Endothelial cell of umbilical vein (primary cell): ENCODE results near the gene CERK. TPM values are rescaled to one million over a fixed set of nuclear protein-coding genes. Genes with fewer than 3 reads are reported as not detected.
"Not testable (repeated sequence)": the region's sequence is repeated elsewhere in the genome, so short reads cannot be mapped to it uniquely, and the experiment has no call there.

Experiments used
- BruUV-seq: library from RNA; stranded (reverse); fragments of 400-500 nt; replicated peaks from 2 replicates; lab custom pipeline; 2021; lab: Mats Ljungman, UMichigan
- CTCF ChIA-PET: fragments of 300-600, 350-600 bp; sonication (Branson Sonifier 250); formaldehyde crosslinking; loops from one replicate; lab custom pipeline; 2021; ENCODE audit warnings: antibody characterized with exemption, inconsistent platforms; lab: Charles Lee
- POLR2A ChIA-PET: fragments of 300-600, 350-600 bp; sonication (Branson Sonifier 250); formaldehyde crosslinking; loops from one replicate; lab custom pipeline; 2021; ENCODE audit warnings: antibody characterized with exemption, inconsistent platforms; lab: Charles Lee
- DNase-seq: peaks from one replicate; pipeline ENCODE4 v3.0.0-alpha.2; 2011; ENCODE audit warnings: low read depth, low spot score
- FAIRE-seq: peaks from 2 replicates; lab custom pipeline; 2011; peaks lifted over from hg19 to GRCh38; lab: Jason Lieb, UNC
- H2AFZ ChIP-seq: 2 replicates; pipeline ENCODE4 v1.6.0; 2012; ENCODE audit warnings: low read depth, low read length, control low read depth, inconsistent platforms
- H3K27ac ChIP-seq: 2 replicates; pipeline ENCODE4 v1.5.1; 2011; ENCODE audit warnings: low read depth, mild to moderate bottlenecking, control low read depth, low read length, moderate library complexity; ENCODE audit not compliant: insufficient read depth
- H3K27me3 ChIP-seq, 2 experiments: 2 replicates each; pipeline versions ENCODE4 v1.6.0 to v1.6.1; 2011; ENCODE audit warnings: low read length in 2 of 2, mixed read lengths in 1 of 2; ENCODE audit not compliant: control insufficient read depth in 2 of 2, insufficient read depth in 2 of 2
- H3K36me3 ChIP-seq, 2 experiments: 2 replicates in 1 of 2; 3 replicates in 1 of 2; pipeline ENCODE4 v1.5.1; 2011; ENCODE audit warnings: low read length in 2 of 2, mild to moderate bottlenecking in 1 of 2, moderate library complexity in 1 of 2; ENCODE audit not compliant: control insufficient read depth in 2 of 2, insufficient read depth in 2 of 2; ENCODE audit errors: extremely low read depth in 1 of 2
- H3K4me1 ChIP-seq: 3 replicates; pipeline ENCODE4 v1.5.1; 2011; ENCODE audit warnings: mild to moderate bottlenecking, low read length; ENCODE audit not compliant: control insufficient read depth, insufficient read depth; ENCODE audit errors: extremely low read depth
- H3K4me2 ChIP-seq: 2 replicates; pipeline ENCODE4 v1.6.1; 2011; ENCODE audit warnings: low read length, control low read depth, mixed read lengths; ENCODE audit not compliant: insufficient read depth
- H3K4me3 ChIP-seq, 3 experiments: fragments of 200-600 bp in 1 of 3; sonication (generic), shearing (Covaris generic) in 1 of 3; replicated peaks in 1 of 3; 2 replicates each; pipeline ENCODE4 v1.5.1; 2011 to 2016; ENCODE audit warnings: control low read depth in 3 of 3, low read length in 3 of 3, mild to moderate bottlenecking in 2 of 3, inconsistent platforms in 1 of 3, low read depth in 1 of 3, moderate library complexity in 1 of 3; ENCODE audit not compliant: insufficient read depth in 1 of 3
- H3K79me2 ChIP-seq: 2 replicates; pipeline ENCODE4 v1.6.0; 2012; ENCODE audit warnings: low read length, inconsistent platforms; ENCODE audit not compliant: control insufficient read depth, insufficient read depth
- H3K9ac ChIP-seq: replicated peaks from 2 replicates; pipeline ENCODE3; 2011; ENCODE audit warnings: low read length, control low read depth; ENCODE audit not compliant: insufficient read depth; ENCODE audit errors: extremely low read depth
- H3K9me1 ChIP-seq: replicated peaks from 3 replicates; pipeline ENCODE4 v1.6.0; 2011; ENCODE audit warnings: mild to moderate bottlenecking, low read length; ENCODE audit not compliant: control insufficient read depth, insufficient read depth; ENCODE audit errors: extremely low read depth
- H3K9me3 ChIP-seq: replicated peaks from 2 replicates; pipeline ENCODE4 v1.5.1; 2012; ENCODE audit warnings: low read length, inconsistent platforms; ENCODE audit not compliant: control insufficient read depth, insufficient read depth
- H4K20me1 ChIP-seq: replicated peaks from 2 replicates; pipeline ENCODE3; 2011; ENCODE audit warnings: mild to moderate bottlenecking, low read length; ENCODE audit not compliant: control insufficient read depth, insufficient read depth; ENCODE audit errors: extremely low read depth
- EZH2 ChIP-seq: IDR thresholded peaks from 2 replicates; pipeline ENCODE4 v1.6.1; 2012; ENCODE audit warnings: borderline replicate concordance, low read depth, mild to moderate bottlenecking, moderate library complexity, low read length, inconsistent platforms; ENCODE audit not compliant: severe bottlenecking
- FOS ChIP-seq: IDR thresholded peaks from 2 replicates; pipeline ENCODE4 v1.6.1; 2011; ENCODE audit warnings: mild to moderate bottlenecking, low read length, moderate library complexity, borderline replicate concordance; ENCODE audit not compliant: insufficient read depth
- GATA2 ChIP-seq: IDR thresholded peaks from 2 replicates; pipeline ENCODE4 v1.7.0; 2011; ENCODE audit warnings: low read depth, mild to moderate bottlenecking, moderate library complexity, mixed read lengths, low read length; ENCODE audit not compliant: insufficient read length, insufficient read depth
- JUN ChIP-seq: IDR thresholded peaks from 2 replicates; pipeline ENCODE4 v1.6.1; 2011; ENCODE audit warnings: borderline replicate concordance, low read depth; ENCODE audit not compliant: insufficient read length, insufficient read depth
- MAX ChIP-seq: IDR thresholded peaks from 2 replicates; pipeline ENCODE4 v1.6.1; 2011; ENCODE audit not compliant: insufficient read depth, insufficient read length
- MYC ChIP-seq: IDR thresholded peaks from one replicate; pipeline ENCODE4 v1.6.1; 2011; ENCODE audit warnings: mild to moderate bottlenecking, low read depth, low read length
- POLR2A ChIP-seq: IDR thresholded peaks from 2 replicates; pipeline ENCODE4 v1.6.1; 2012; ENCODE audit warnings: low read depth, mild to moderate bottlenecking, control low read depth, low read length
- POLR2AphosphoS5 ChIP-seq: IDR thresholded peaks from 2 replicates; pipeline ENCODE4 v1.6.1; 2012; ENCODE audit warnings: low read depth, mild to moderate bottlenecking, control low read depth, low read length, moderate library complexity; ENCODE audit not compliant: insufficient read depth
- dilution Hi-C: fragments of 300-500 bp; cut with MboI; formaldehyde crosslinking; loops from one replicate; pipeline ENCODE4 v1.15.0; 2019; ENCODE audit warnings: low sequenced_read_pairs; ENCODE audit not compliant: extremely low pct_ligation_motif_present
- intact Hi-C: fragments of 100-400 bp; cut with micrococcal nuclease; formaldehyde crosslinking; loops from one replicate; pipeline ENCODE4 v1.10.0; 2022
- polyA plus RNA-seq, 4 experiments: library from polyadenylated mRNA; depleted of rRNA in 3 of 4; stranded (reverse) in 3 of 4; unstranded in 1 of 4; fragments of >200 nt; gene quantifications; 2 replicates each; pipeline versions ENCODE4 v1.2.1 to v1.2.3, GENCODE V29; 2011 to 2012; ENCODE audit warnings: missing spikeins in 1 of 4
- total RNA-seq: library from RNA; stranded (reverse); gene quantifications from 2 replicates; pipeline ENCODE4 v1.2.3, GENCODE V29; 2021
- TF ChIP-seq, protein P1 (sequence below), 2 donors: IDR thresholded peaks; 1 replicate in 1 of 2; 2 replicates in 1 of 2; pipeline ENCODE4 v1.5.1; 2011; ENCODE audit warnings: low read length in 2 of 2, mild to moderate bottlenecking in 2 of 2, moderate library complexity in 2 of 2, control low read depth in 1 of 2, inconsistent platforms in 1 of 2, low read depth in 1 of 2; ENCODE audit not compliant: insufficient read depth in 1 of 2; ENCODE audit errors: extremely low read depth in 1 of 2

Gene CERK
- total and polyA plus RNA-seq, 2 donors (not counting 3 experiments of a cell fraction or from before 2014, with no cell fraction given) = 61.1 to 88.0 TPM

DNA sequence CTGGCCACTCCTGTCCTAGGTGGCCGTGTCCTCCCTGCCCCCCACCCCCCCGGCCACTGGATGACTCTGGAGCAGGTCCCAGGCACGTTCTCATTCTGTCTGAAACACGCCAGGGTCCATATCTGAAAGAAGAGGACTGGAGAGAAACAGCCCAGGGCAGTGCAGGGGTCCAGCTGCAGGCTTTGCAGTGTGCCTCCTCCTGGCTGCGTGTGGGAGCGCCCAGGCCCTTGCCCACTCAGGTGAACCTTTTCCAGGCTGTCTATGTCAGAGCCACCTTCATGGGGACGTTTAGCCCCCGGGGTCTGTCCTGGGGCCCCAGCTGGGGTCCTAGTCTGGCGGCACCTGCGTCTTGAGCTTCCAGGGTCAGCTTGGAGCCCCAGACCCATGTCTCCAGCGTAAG, 102.3 kb downstream of the CERK start:
- DNase-seq (no peak), FAIRE-seq (no peak)
- CTCF ChIA-PET = interaction anchor here (1.4 kb wide), 1 partner anchor 12 kb away, joined by 3 read pairs; no protein-coding TSS in a partner anchor
- no peaks in the 10 kb centered on the region for H3K4me1 ChIP-seq
- H3K27me3 ChIP-seq = no peaks in the 10 kb centered on the region
- no peak overlapping the region for H3K27ac ChIP-seq
- H4K20me1 ChIP-seq = no peaks in the 10 kb centered on the region
- no peak overlapping the region for H3K4me2 ChIP-seq
- no peak overlapping the region for H3K4me3 ChIP-seq
- no peaks in the 10 kb centered on the region for H3K36me3 ChIP-seq
- dilution Hi-C loops = no loop called here
- H3K79me2 ChIP-seq = no peaks in the 10 kb centered on the region
- BruUV-seq = no TSS peak
- H3K9me1 ChIP-seq = no peaks in the 10 kb centered on the region
- POLR2A ChIA-PET = no interaction called here
- no peak overlapping the region for H2AFZ ChIP-seq
- TF ChIP-seq POLR2AphosphoS5 (no peak), MYC (no peak), POLR2A (no peak), EZH2 (no peak), MAX (no peak), GATA2 (no peak), JUN (no peak), FOS (no peak)
- TF ChIP-seq, protein P1, sequence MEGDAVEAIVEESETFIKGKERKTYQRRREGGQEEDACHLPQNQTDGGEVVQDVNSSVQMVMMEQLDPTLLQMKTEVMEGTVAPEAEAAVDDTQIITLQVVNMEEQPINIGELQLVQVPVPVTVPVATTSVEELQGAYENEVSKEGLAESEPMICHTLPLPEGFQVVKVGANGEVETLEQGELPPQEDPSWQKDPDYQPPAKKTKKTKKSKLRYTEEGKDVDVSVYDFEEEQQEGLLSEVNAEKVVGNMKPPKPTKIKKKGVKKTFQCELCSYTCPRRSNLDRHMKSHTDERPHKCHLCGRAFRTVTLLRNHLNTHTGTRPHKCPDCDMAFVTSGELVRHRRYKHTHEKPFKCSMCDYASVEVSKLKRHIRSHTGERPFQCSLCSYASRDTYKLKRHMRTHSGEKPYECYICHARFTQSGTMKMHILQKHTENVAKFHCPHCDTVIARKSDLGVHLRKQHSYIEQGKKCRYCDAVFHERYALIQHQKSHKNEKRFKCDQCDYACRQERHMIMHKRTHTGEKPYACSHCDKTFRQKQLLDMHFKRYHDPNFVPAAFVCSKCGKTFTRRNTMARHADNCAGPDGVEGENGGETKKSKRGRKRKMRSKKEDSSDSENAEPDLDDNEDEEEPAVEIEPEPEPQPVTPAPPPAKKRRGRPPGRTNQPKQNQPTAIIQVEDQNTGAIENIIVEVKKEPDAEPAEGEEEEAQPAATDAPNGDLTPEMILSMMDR (IDR thresholded peaks at IDR 0.05; ENCODE audit: extremely low read depth in 1 of 2, insufficient read depth in 1 of 2, low read depth in 1 of 2, low read length in 2 of 2) = no peak
- intact Hi-C loops = no loop called here
- H3K9me3 ChIP-seq = no peaks in the 10 kb centered on the region
- H3K9ac ChIP-seq = no peak overlapping the region

- POLR2A ChIA-PET = not testable (repeated sequence)
These were observed 102.9 kb downstream of the CERK start for GRCh38 chr22:46634973-46635685.

More at GRCh38 chr22:46634973-46635685, 102.9 kb downstream of the CERK start:
- H3K4me2 ChIP-seq, CTCF ChIA-PET, intact Hi-C loops, H2AFZ ChIP-seq, dilution Hi-C loops, FAIRE-seq, H3K9me1 ChIP-seq, H3K27me3 ChIP-seq, DNase-seq, BruUV-seq, H3K4me1 ChIP-seq, H3K79me2 ChIP-seq, H3K36me3 ChIP-seq, H3K9ac ChIP-seq, H4K20me1 ChIP-seq, H3K9me3 ChIP-seq, H3K4me3 ChIP-seq, H3K27ac ChIP-seq: not testable (repeated sequence)
